Ovary (tissue), 9 donors: ENCODE measurements around the gene CFAP299. TPM values are rescaled to one million over a fixed set of nuclear protein-coding genes. Genes with fewer than 3 reads are reported as not detected.

Source experiments
- DNase-seq, 5 donors: peaks; one replicate each; pipeline ENCODE4 v3.0.0-alpha.2; 2019 to 2020
- H3K27ac ChIP-seq, 2 donors: fragments of 200-600 bp; one replicate each; pipeline versions ENCODE4 v1.5.1 to v1.8.0; 2019 to 2022
- H3K27me3 ChIP-seq: fragments of 200-600 bp; one replicate; pipeline ENCODE4 v1.8.0; 2022
- H3K36me3 ChIP-seq: fragments of 200-600 bp; sonication (generic); one replicate; pipeline ENCODE4 v1.5.1; 2019
- H3K4me1 ChIP-seq: one replicate; pipeline ENCODE4 v1.8.1; 2013; ENCODE audit warnings: mild to moderate bottlenecking, moderate library complexity; ENCODE audit not compliant: insufficient read depth
- H3K4me3 ChIP-seq: fragments of 200-600 bp; sonication (generic); one replicate; pipeline ENCODE4 v1.5.1; 2017
- H3K9me3 ChIP-seq, 2 donors: fragments of 200-600 bp in 1 of 2; sonication (generic) in 1 of 2; one replicate each; pipeline versions ENCODE4 v1.5.1 to v1.8.1; 2013 to 2019; ENCODE audit warnings: mild to moderate bottlenecking in 1 of 2, moderate library complexity in 1 of 2
- CTCF ChIP-seq, 3 donors: fragments of 450-650 bp in 2 of 3; fragments of 200-600 bp in 1 of 3; IDR thresholded peaks; one replicate each; pipeline versions ENCODE4 v1.5.1 to v1.8.0; 2016 to 2022; ENCODE audit warnings: antibody characterized with exemption in 3 of 3, mild to moderate bottlenecking in 1 of 3
- EP300 ChIP-seq: sonication (generic); formaldehyde crosslinking; IDR thresholded peaks from one replicate; pipeline ENCODE4 v1.6.1; 2017; ENCODE audit warnings: antibody characterized with exemption
- POLR2A ChIP-seq: fragments of 450-650 bp; IDR thresholded peaks from one replicate; pipeline ENCODE4 v1.6.1; 2017; ENCODE audit warnings: antibody characterized with exemption, mild to moderate bottlenecking, moderate library complexity
- WGBS, 3 donors: extraction: QIAGEN DNeasy Blood & Tissue Kit in 1 of 3; methylation state at CpG; one replicate each; pipeline versions ENCODE4 v1.1.5 to v1.1.7; 2013 to 2017; 5-methylcytosine and 5-hydroxymethylcytosine counted together
- intact Hi-C, 4 donors: fragments of 100-400 bp; cut with DNase I; formaldehyde crosslinking; loops; one replicate each; pipeline versions ENCODE4 v1.11.0 to v1.15.1; 2022 to 2023
- polyA plus RNA-seq, 2 donors: library from polyadenylated mRNA; stranded (reverse); fragments of 200-250 nt in 1 of 2; fragments of 350-450 nt in 1 of 2; fragmentation: Illumina TruSeq in 1 of 2; extraction: RNeasy Lipid Tissue Mini Kit (QIAGEN cat#74804) in 1 of 2; gene quantifications; one replicate each; pipeline ENCODE4 v1.2.3, GENCODE V29; 2013 to 2014
- total RNA-seq, 7 donors: library from RNA; depleted of rRNA in 2 of 7; stranded (reverse); fragments of >200 nt in 2 of 7; fragmentation: NEBNext Ultra II Directional in 3 of 7; extraction: Animal tissue kit (Norgen Biotek cat#: 25700) in 3 of 7; gene quantifications; one replicate each; pipeline versions ENCODE4 v1.1.0 to v1.2.4, GENCODE V29; 2016 to 2023
- donor health status: DM: no; HTN: no; CAD: no; lungs with moderate emphysema.
- donor health status: DM: no; HTN: no; CAD: no.
- donor health status: Bipolar disorder and iron deficiency.
- donor health status: DM: yes; HTN: yes; CAD: no.
- donor health status: DM: no; HTN: no; CAD: no.
- donor health status: DM: yes; HTN: yes; CAD: no.

The CFAP299 gene
- total and polyA plus RNA-seq, 9 donors: 0.32 to 17.0 (median 0.97) TPM; not detected in 2

GRCh38 chr4:80529026-80529425, 193.5 kb downstream of the CFAP299 start:
- Histone ChIP-seq H3K27ac (no peak overlapping the region), H3K4me1 (no peaks in the 10 kb centered on the region), H3K9me3 (no peaks in the 10 kb centered on the region), H3K36me3 (no peaks in the 10 kb centered on the region), H3K4me3 (no peak overlapping the region), H3K27me3 (no peaks in the 10 kb centered on the region)
- TF ChIP-seq CTCF (IDR thresholded peaks at IDR 0.05): no peak
- TF ChIP-seq EP300: no peak
- TF ChIP-seq POLR2A: no peak
- DNase-seq: no peak
- intact Hi-C loops: no loop called here

GRCh38 chr4:80532674-80533333, 197.3 kb downstream of the CFAP299 start:
- Histone ChIP-seq H3K4me3 (no peak overlapping the region), H3K36me3 (no peaks in the 10 kb centered on the region), H3K4me1 (no peaks in the 10 kb centered on the region), H3K27me3 (no peaks in the 10 kb centered on the region), H3K9me3 (no peaks in the 10 kb centered on the region), H3K27ac (no peak overlapping the region)
- no peak for DNase-seq
- 44 to 51% (median 50%) methylated on average over 2 of the region's 2 CpGs for WGBS, 3 donors
- intact Hi-C loops: no loop called here
- TF ChIP-seq CTCF (IDR thresholded peaks at IDR 0.05) (no peak), EP300 (no peak)

- Histone ChIP-seq H3K4me3 (no peak overlapping the region), H3K27ac (no peak overlapping the region), H3K9me3 (no peaks in the 10 kb centered on the region), H3K27me3 (no peaks in the 10 kb centered on the region), H3K36me3 (no peaks in the 10 kb centered on the region), H3K4me1 (no peaks in the 10 kb centered on the region)
- no peak for TF ChIP-seq CTCF (IDR thresholded peaks at IDR 0.05)
- no peak for TF ChIP-seq POLR2A
- 36 to 48% (median 38%) methylated on average over 1 of the region's 1 CpG for WGBS, 3 donors
- no peak for DNase-seq
- intact Hi-C loops: no loop called here
Observed at GRCh38 chr4:80535551-80535950, 200.0 kb downstream of the CFAP299 start.

- H3K36me3 ChIP-seq: no peaks in the 10 kb centered on the region
- H3K27ac ChIP-seq: no peak overlapping the region
- DNase-seq: no peak
- no peak overlapping the region for H3K4me3 ChIP-seq
- WGBS, 3 donors: 94 to 98% (median 95%) methylated on average over 4 of the region's 4 CpGs
- intact Hi-C loops: no loop called here
- H3K27me3 ChIP-seq: no peaks in the 10 kb centered on the region
- no peaks in the 10 kb centered on the region for H3K9me3 ChIP-seq
- H3K4me1 ChIP-seq: no peaks in the 10 kb centered on the region
- TF ChIP-seq CTCF (IDR thresholded peaks at IDR 0.05) (no peak), EP300 (no peak), POLR2A (no peak)
Observed at GRCh38 chr4:80538276-80538926, 202.9 kb downstream of the CFAP299 start.
